ENCODE results near the gene TACO1. TPM values are rescaled to one million over a fixed set of nuclear protein-coding genes. Genes with fewer than 3 reads are reported as not detected.
A peak's percentile ranks its signal among the peaks of the same experiment; 100 is the strongest.

TACO1 gene
- total and polyA plus RNA-seq, 10 of the 15 experiments (the other 5 are each of a cell fraction or from before 2014, with no cell fraction given): 8.5 to 38.6 (median 27.0) TPM

- no peak overlapping the region for H3K4me3 ChIP-seq
- 94% methylated on average over 1 of the region's 1 CpG for WGBS (ENCODE audit: insufficient coverage, insufficient replicate concordance, low lambda C conversion rate, missing lambda C conversion rate)
- peaks cover 2% of the 10 kb centered on the region for H4K20me1 ChIP-seq (ENCODE audit: control insufficient read depth, insufficient read depth)
- H3K9me3 ChIP-seq (replicated peaks; ENCODE audit: control insufficient read depth, insufficient read depth, low read length): no peaks in the 10 kb centered on the region
- H3K79me2 ChIP-seq (ENCODE audit: control insufficient read depth, insufficient read depth, low read length): peaks cover 30% of the 10 kb centered on the region
- no peaks in the 10 kb centered on the region for H3K27me3 ChIP-seq (replicated peaks in 1 of 2; ENCODE audit: control insufficient read depth in 2 of 2, insufficient read depth in 2 of 2, low read length in 1 of 2)
- H3K4me2 ChIP-seq (ENCODE audit: control insufficient read depth, insufficient read depth): no peak overlapping the region
- H3K36me3 ChIP-seq (ENCODE audit: control insufficient read depth in 2 of 2, insufficient read depth in 2 of 2, low read length in 1 of 2): peaks cover 0 to 5% of the 10 kb centered on the region in 2 experiments; a peak in 2 of 4 replicates
- in situ Hi-C loops (cut with MboI): no loop called here
- no peak for ATAC-seq
- BruUV-seq (replicated peaks): no TSS peak
- ChIA-PET POLR2A (no interaction called here), CTCF (interaction anchor here (1.0 to 1.5 kb wide), 2 partner anchors 94 to 146 kb away, joined by 3 to 7 read pairs; no protein-coding TSS in a partner anchor), SMC1A (ENCODE audit: uncharacterized antibody, unreplicated experiment) (no interaction called here), RAD21 (ENCODE audit: unreplicated experiment) (no interaction called here)
- no peaks in the 10 kb centered on the region for H3K4me1 ChIP-seq (ENCODE audit: control insufficient read depth, insufficient read depth, low read length)
- no peak for DNase-seq (ENCODE audit: low read depth, low spot score)
- intact Hi-C loops (cut with micrococcal nuclease; ENCODE audit: unreplicated experiment): no loop called here
- peak; percentile 65 for FAIRE-seq
- H3K27ac ChIP-seq (ENCODE audit: control insufficient read depth, insufficient read depth): no peak overlapping the region
- H3K9ac ChIP-seq (ENCODE audit: control insufficient read depth, insufficient read depth, low read length): no peak overlapping the region
- no peak overlapping the region for H2AFZ ChIP-seq (ENCODE audit: control insufficient read depth, low read depth, low read length)
- TF ChIP-seq POLR2AphosphoS2 (IDR thresholded peaks at IDR 0.05; ENCODE audit: low read depth, low read length) (no peak), KDM1A (IDR thresholded peaks at IDR 0.05; ENCODE audit: borderline replicate concordance) (no peak), SREBF1 (IDR thresholded peaks at IDR 0.05; ENCODE audit: low read length) (no peak), ESRRA (IDR thresholded peaks at IDR 0.05; ENCODE audit: low read length) (no peak), JUND (IDR thresholded peaks at IDR 0.05; ENCODE audit: low read depth, low read length) (no peak), NR2C1 (IDR thresholded peaks at IDR 0.05) (no peak), TBL1XR1 (IDR thresholded peaks at IDR 0.05; ENCODE audit: low read depth, low read length) (no peak), SUZ12 (IDR thresholded peaks at IDR 0.05; ENCODE audit: unreplicated experiment) (no peak), SMAD1 (IDR thresholded peaks at IDR 0.05; ENCODE audit: low read depth, partially characterized antibody) (no peak), SIX5 (IDR thresholded peaks at IDR 0.05; ENCODE audit: low read depth, low read length, severe bottlenecking) (no peak), REST (IDR thresholded peaks at IDR 0.05; ENCODE audit: low read depth, low read length) (no peak), BHLHE40 (IDR thresholded peaks at IDR 0.05; ENCODE audit: borderline replicate concordance in 1 of 2, low read depth in 2 of 2, low read length in 1 of 2) (no peak), GABPA (IDR thresholded peaks at IDR 0.05; ENCODE audit: low read depth) (no peak), SMC3 (IDR thresholded peaks at IDR 0.05; ENCODE audit: borderline replicate concordance, low read length) (no peak), ASH2L (IDR thresholded peaks at IDR 0.05; ENCODE audit: borderline replicate concordance, low read depth) (no peak), EP300 (IDR thresholded peaks at IDR 0.05; ENCODE audit: borderline replicate concordance in 1 of 2, control insufficient read depth in 1 of 2, low read depth in 2 of 2, low read length in 2 of 2) (no peak)
- TF ChIP-seq, protein P1, sequence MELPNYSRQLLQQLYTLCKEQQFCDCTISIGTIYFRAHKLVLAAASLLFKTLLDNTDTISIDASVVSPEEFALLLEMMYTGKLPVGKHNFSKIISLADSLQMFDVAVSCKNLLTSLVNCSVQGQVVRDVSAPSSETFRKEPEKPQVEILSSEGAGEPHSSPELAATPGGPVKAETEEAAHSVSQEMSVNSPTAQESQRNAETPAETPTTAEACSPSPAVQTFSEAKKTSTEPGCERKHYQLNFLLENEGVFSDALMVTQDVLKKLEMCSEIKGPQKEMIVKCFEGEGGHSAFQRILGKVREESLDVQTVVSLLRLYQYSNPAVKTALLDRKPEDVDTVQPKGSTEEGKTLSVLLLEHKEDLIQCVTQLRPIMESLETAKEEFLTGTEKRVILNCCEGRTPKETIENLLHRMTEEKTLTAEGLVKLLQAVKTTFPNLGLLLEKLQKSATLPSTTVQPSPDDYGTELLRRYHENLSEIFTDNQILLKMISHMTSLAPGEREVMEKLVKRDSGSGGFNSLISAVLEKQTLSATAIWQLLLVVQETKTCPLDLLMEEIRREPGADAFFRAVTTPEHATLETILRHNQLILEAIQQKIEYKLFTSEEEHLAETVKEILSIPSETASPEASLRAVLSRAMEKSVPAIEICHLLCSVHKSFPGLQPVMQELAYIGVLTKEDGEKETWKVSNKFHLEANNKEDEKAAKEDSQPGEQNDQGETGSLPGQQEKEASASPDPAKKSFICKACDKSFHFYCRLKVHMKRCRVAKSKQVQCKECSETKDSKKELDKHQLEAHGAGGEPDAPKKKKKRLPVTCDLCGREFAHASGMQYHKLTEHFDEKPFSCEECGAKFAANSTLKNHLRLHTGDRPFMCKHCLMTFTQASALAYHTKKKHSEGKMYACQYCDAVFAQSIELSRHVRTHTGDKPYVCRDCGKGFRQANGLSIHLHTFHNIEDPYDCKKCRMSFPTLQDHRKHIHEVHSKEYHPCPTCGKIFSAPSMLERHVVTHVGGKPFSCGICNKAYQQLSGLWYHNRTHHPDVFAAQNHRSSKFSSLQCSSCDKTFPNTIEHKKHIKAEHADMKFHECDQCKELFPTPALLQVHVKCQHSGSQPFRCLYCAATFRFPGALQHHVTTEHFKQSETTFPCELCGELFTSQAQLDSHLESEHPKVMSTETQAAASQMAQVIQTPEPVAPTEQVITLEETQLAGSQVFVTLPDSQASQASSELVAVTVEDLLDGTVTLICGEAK (IDR thresholded peaks at IDR 0.05; ENCODE audit: borderline replicate concordance): no peak
These were observed 28.9 kb upstream of the TACO1 start for GRCh38 chr17:63571632-63572310.
